H1 (cell line): ENCODE measurements around the gene CHD2. TPM values are rescaled to one million over a fixed set of nuclear protein-coding genes. Genes with fewer than 3 reads are reported as not detected.
A peak's percentile ranks its signal among the peaks of the same experiment; 100 is the strongest.

Source experiments
- CTCF ChIA-PET: fragments of 300-600 bp; sonication (Branson Sonifier 250); formaldehyde crosslinking; loops from one replicate; lab custom pipeline; 2021; ENCODE audit not compliant: partially characterized antibody; lab: Charles Lee
- POLR2A ChIA-PET: fragments of 300-600 bp; sonication (Branson Sonifier 250); formaldehyde crosslinking; loops from one replicate; lab custom pipeline; 2021; ENCODE audit warnings: inconsistent platforms; ENCODE audit not compliant: partially characterized antibody; lab: Charles Lee
- DNase-seq, 2 experiments: peaks; one replicate each; pipeline versions ENCODE4 v3.0.0 to v3.0.0-alpha.2; 2010 to 2022; ENCODE audit warnings: low spot score in 2 of 2, low read depth in 1 of 2, mixed read lengths in 1 of 2
- FAIRE-seq: peaks from 2 replicates; lab custom pipeline; 2011; peaks lifted over from hg19 to GRCh38; lab: Jason Lieb, UNC
- H2AFZ ChIP-seq: 2 replicates; pipeline ENCODE4 v1.8.1; 2012; ENCODE audit warnings: low read length, inconsistent platforms
- H2AK5ac ChIP-seq: 2 replicates; pipeline ENCODE4 v1.6.1; 2013; ENCODE audit warnings: low read depth, low read length
- H2BK120ac ChIP-seq: replicated peaks from 2 replicates; pipeline ENCODE3; 2013; ENCODE audit warnings: low read depth, low read length, inconsistent platforms
- H2BK12ac ChIP-seq: 2 replicates; pipeline ENCODE4 v1.6.1; 2013; ENCODE audit warnings: low read depth, low read length
- H2BK15ac ChIP-seq: 2 replicates; pipeline ENCODE4 v1.6.1; 2013; ENCODE audit warnings: low read length
- H2BK20ac ChIP-seq: 2 replicates; pipeline ENCODE4 v1.6.1; 2013; ENCODE audit warnings: low read length
- H2BK5ac ChIP-seq: 2 replicates; pipeline ENCODE4 v1.6.1; 2013; ENCODE audit warnings: low read depth, low read length
- H3K14ac ChIP-seq: 2 replicates; pipeline ENCODE4 v1.6.1; 2013; ENCODE audit warnings: inconsistent platforms; ENCODE audit not compliant: insufficient read length
- H3K18ac ChIP-seq: 2 replicates; pipeline ENCODE4 v1.6.1; 2013; ENCODE audit warnings: low read length; ENCODE audit errors: extremely low read depth
- H3K23ac ChIP-seq: 2 replicates; pipeline ENCODE4 v1.6.1; 2013; ENCODE audit warnings: inconsistent platforms; ENCODE audit not compliant: insufficient read length
- H3K23me2 ChIP-seq: 2 replicates; pipeline ENCODE4 v1.6.1; 2013; ENCODE audit warnings: low read depth, low read length
- H3K27ac ChIP-seq: 2 replicates; pipeline ENCODE4 v1.6.1; 2011; ENCODE audit warnings: low read depth, low read length, inconsistent platforms
- H3K27me3 ChIP-seq, 4 experiments: replicated peaks in 1 of 4; 1 replicate in 1 of 4; 2 replicates in 3 of 4; pipeline versions ENCODE4 v1.6.1 to v1.8.1; 2011 to 2013; ENCODE audit warnings: low read length in 3 of 4, mild to moderate bottlenecking in 3 of 4, inconsistent platforms in 2 of 4, mixed read lengths in 2 of 4, moderate library complexity in 1 of 4; ENCODE audit not compliant: control insufficient read depth in 3 of 4, insufficient read depth in 3 of 4; ENCODE audit errors: extremely low read depth in 1 of 4
- H3K36me3 ChIP-seq, 4 experiments: 2 replicates each; pipeline versions ENCODE4 v1.6.1 to v1.8.1; 2011 to 2013; ENCODE audit warnings: mild to moderate bottlenecking in 4 of 4, low read length in 3 of 4, moderate library complexity in 2 of 4, control low read depth in 1 of 4, inconsistent platforms in 1 of 4; ENCODE audit not compliant: insufficient read depth in 4 of 4, control insufficient read depth in 2 of 4
- H3K4ac ChIP-seq: replicated peaks from 2 replicates; pipeline ENCODE3; 2013; ENCODE audit warnings: low read length, low read depth, mixed read lengths, inconsistent platforms; ENCODE audit not compliant: insufficient read length
- H3K4me1 ChIP-seq, 4 experiments: replicated peaks in 1 of 4; 1 replicate in 1 of 4; 2 replicates in 3 of 4; pipeline versions ENCODE4 v1.6.1 to v1.8.1; 2011 to 2013; ENCODE audit warnings: low read length in 3 of 4, inconsistent platforms in 2 of 4, mixed read lengths in 1 of 4; ENCODE audit not compliant: insufficient read depth in 4 of 4, control insufficient read depth in 3 of 4
- H3K4me2 ChIP-seq, 2 experiments: 2 replicates each; pipeline versions ENCODE4 v1.6.1 to v1.8.1; 2011 to 2013; ENCODE audit warnings: low read depth in 2 of 2, low read length in 2 of 2, control low read depth in 1 of 2, inconsistent platforms in 1 of 2, mild to moderate bottlenecking in 1 of 2; ENCODE audit not compliant: insufficient read depth in 1 of 2
- H3K4me3 ChIP-seq, 4 experiments: fragments of 200-600, 300-600 bp in 1 of 4; sonication (generic), shearing (Covaris generic), sonication (Bioruptor Twin) in 1 of 4; 2 replicates each; pipeline versions ENCODE4 v1.5.1 to v1.8.1; 2011 to 2016; ENCODE audit warnings: low read length in 4 of 4, low read depth in 3 of 4, control low read depth in 2 of 4, inconsistent platforms in 2 of 4, mild to moderate bottlenecking in 2 of 4, mixed read lengths in 1 of 4, moderate library complexity in 1 of 4; ENCODE audit not compliant: insufficient read depth in 2 of 4; ENCODE audit errors: extremely low read depth in 1 of 4
- H3K56ac ChIP-seq: replicated peaks from 2 replicates; pipeline ENCODE3; 2013; ENCODE audit warnings: low read depth, mild to moderate bottlenecking, mixed read lengths, low read length, inconsistent platforms; ENCODE audit not compliant: insufficient read length
- H3K79me1 ChIP-seq: 2 replicates; pipeline ENCODE4 v1.6.1; 2013; ENCODE audit warnings: low read depth, low read length, control low read depth
- H3K79me2 ChIP-seq, 2 experiments: 2 replicates each; pipeline versions ENCODE4 v1.6.1 to v1.8.1; 2012 to 2013; ENCODE audit warnings: low read length in 2 of 2, mild to moderate bottlenecking in 2 of 2, inconsistent platforms in 1 of 2; ENCODE audit not compliant: insufficient read depth in 2 of 2, control insufficient read depth in 1 of 2
- H3K9ac ChIP-seq, 4 experiments: replicated peaks in 1 of 4; 1 replicate in 1 of 4; 2 replicates in 3 of 4; pipeline versions ENCODE4 v1.6.1 to v1.8.1; 2011 to 2013; ENCODE audit warnings: low read depth in 3 of 4, low read length in 3 of 4, control low read depth in 2 of 4, mild to moderate bottlenecking in 2 of 4, moderate library complexity in 2 of 4, inconsistent platforms in 1 of 4; ENCODE audit errors: extremely low read depth in 1 of 4
- H3K9me3 ChIP-seq, 2 experiments: 2 replicates each; pipeline versions ENCODE4 v1.6.1 to v1.8.1; 2012 to 2013; ENCODE audit warnings: mild to moderate bottlenecking in 2 of 2, moderate library complexity in 2 of 2, control low read depth in 1 of 2, inconsistent platforms in 1 of 2, low read depth in 1 of 2, low read length in 1 of 2, mixed read lengths in 1 of 2; ENCODE audit not compliant: insufficient read depth in 2 of 2
- H4K20me1 ChIP-seq, 2 experiments: replicated peaks in 1 of 2; 2 replicates each; pipeline versions ENCODE3 to v1.8.1; 2011 to 2013; ENCODE audit warnings: inconsistent platforms in 2 of 2, low read length in 2 of 2, mild to moderate bottlenecking in 1 of 2; ENCODE audit not compliant: insufficient read depth in 2 of 2, control insufficient read depth in 1 of 2
- H4K5ac ChIP-seq: 2 replicates; pipeline ENCODE4 v1.6.1; 2013; ENCODE audit warnings: low read length, low read depth, mixed read lengths, inconsistent platforms; ENCODE audit not compliant: insufficient read length
- H4K8ac ChIP-seq: 2 replicates; pipeline ENCODE4 v1.8.0; 2013; ENCODE audit warnings: mild to moderate bottlenecking, moderate library complexity, low read length, inconsistent platforms; ENCODE audit not compliant: insufficient read depth; ENCODE audit errors: extremely low read depth
- H4K91ac ChIP-seq: replicated peaks from 2 replicates; pipeline ENCODE3; 2013; ENCODE audit warnings: low read length, mixed read lengths, inconsistent platforms; ENCODE audit not compliant: insufficient read length
- BCL11A ChIP-seq, 2 experiments: IDR thresholded peaks; one replicate each; pipeline ENCODE4 v1.6.1; 2011; ENCODE audit warnings: low read depth in 2 of 2, low read length in 2 of 2, mild to moderate bottlenecking in 2 of 2
- CTBP2 ChIP-seq: IDR thresholded peaks from 2 replicates; pipeline ENCODE4 v1.7.0; 2011; ENCODE audit warnings: borderline replicate concordance, mild to moderate bottlenecking, moderate library complexity, mixed read lengths, low read length; ENCODE audit not compliant: insufficient read depth, insufficient read length
- EZH2 ChIP-seq: fragments of 200-600 bp; sonication (generic); IDR thresholded peaks from 2 replicates; pipeline ENCODE4 v1.7.1; 2012; ENCODE audit warnings: low read depth, mild to moderate bottlenecking, moderate library complexity, low read length, inconsistent platforms; ENCODE audit not compliant: severe bottlenecking
- GTF2F1 ChIP-seq: IDR thresholded peaks from 2 replicates; pipeline ENCODE4 v1.6.1; 2012; ENCODE audit warnings: low read depth, low read length, improper control_type of control experiment, borderline replicate concordance
- POLR2AphosphoS5 ChIP-seq: IDR thresholded peaks from 2 replicates; pipeline ENCODE4 v1.6.1; 2011; ENCODE audit warnings: low read depth, low read length
- RBBP5 ChIP-seq: IDR thresholded peaks from 2 replicates; pipeline ENCODE4 v1.7.1; 2012; ENCODE audit warnings: low read depth, mild to moderate bottlenecking, inconsistent platforms, low read length, moderate library complexity, borderline replicate concordance
- RFX5 ChIP-seq: IDR thresholded peaks from 2 replicates; pipeline ENCODE4 v1.6.1; 2011; ENCODE audit warnings: low read depth, low read length, improper control_type of control experiment, borderline replicate concordance
- RXRA ChIP-seq: IDR thresholded peaks from 2 replicates; pipeline ENCODE4 v1.6.1; 2011; ENCODE audit warnings: low read depth, mild to moderate bottlenecking, low read length, moderate library complexity; ENCODE audit not compliant: insufficient read depth
- SP2 ChIP-seq: IDR thresholded peaks from 2 replicates; pipeline ENCODE4 v1.6.1; 2012; ENCODE audit warnings: mild to moderate bottlenecking, low read length, inconsistent platforms
- SP4 ChIP-seq: IDR thresholded peaks from 2 replicates; pipeline ENCODE4 v1.6.1; 2012; ENCODE audit warnings: low read length, inconsistent platforms
- SRF ChIP-seq: IDR thresholded peaks from 2 replicates; pipeline ENCODE4 v1.6.1; 2011; ENCODE audit warnings: mild to moderate bottlenecking, low read depth, low read length, moderate library complexity
- TCF12 ChIP-seq: IDR thresholded peaks from 2 replicates; pipeline ENCODE4 v1.6.1; 2011; ENCODE audit warnings: low read depth, mild to moderate bottlenecking, low read length
- TEAD4 ChIP-seq: IDR thresholded peaks from 2 replicates; pipeline ENCODE4 v1.6.1; 2012; ENCODE audit warnings: low read depth, low read length, inconsistent platforms, mixed read lengths
- WGBS, 2 experiments: shearing (Covaris generic) in 1 of 2; methylation state at CpG; one replicate each; pipeline versions ENCODE4 v1.1.6 to v1.1.7; 2013 to 2015; ENCODE audit warnings: low lambda C conversion rate in 2 of 2, mixed read lengths in 2 of 2, inconsistent platforms in 1 of 2, low coverage in 1 of 2, missing lambda C conversion rate in 1 of 2; ENCODE audit not compliant: insufficient replicate concordance in 2 of 2, insufficient coverage in 1 of 2, insufficient read length in 1 of 2; ENCODE audit errors: extremely low coverage in 1 of 2, missing lambda C conversion rate in 1 of 2; 5-methylcytosine and 5-hydroxymethylcytosine counted together
- polyA plus RNA-seq, 7 experiments: library from polyadenylated mRNA; depleted of rRNA in 3 of 7; stranded (reverse) in 5 of 7; unstranded in 2 of 7; fragments of >200 nt in 5 of 7; fragments of 200-250 nt in 2 of 7; gene quantifications; 1 replicate in 5 of 7; 2 replicates in 1 of 7; 4 replicates in 1 of 7; pipeline versions ENCODE4 v1.2.1 to v1.2.3, GENCODE V29; 2011 to 2013; ENCODE audit warnings: missing spikeins in 2 of 7, mixed read lengths in 2 of 7
- total RNA-seq: library from RNA; stranded (reverse); fragmentation: NEBNext Ultra II Directional; extraction: Animal tissue kit (Norgen Biotek cat#: 25700); gene quantifications from 2 replicates; pipeline ENCODE4 v1.2.1, GENCODE V29; 2021

CHD2 gene
- total and polyA plus RNA-seq, 2 of the 8 experiments (the other 6 are each of a cell fraction or from before 2014, with no cell fraction given), result 28.8 to 70.0 TPM

DNA sequence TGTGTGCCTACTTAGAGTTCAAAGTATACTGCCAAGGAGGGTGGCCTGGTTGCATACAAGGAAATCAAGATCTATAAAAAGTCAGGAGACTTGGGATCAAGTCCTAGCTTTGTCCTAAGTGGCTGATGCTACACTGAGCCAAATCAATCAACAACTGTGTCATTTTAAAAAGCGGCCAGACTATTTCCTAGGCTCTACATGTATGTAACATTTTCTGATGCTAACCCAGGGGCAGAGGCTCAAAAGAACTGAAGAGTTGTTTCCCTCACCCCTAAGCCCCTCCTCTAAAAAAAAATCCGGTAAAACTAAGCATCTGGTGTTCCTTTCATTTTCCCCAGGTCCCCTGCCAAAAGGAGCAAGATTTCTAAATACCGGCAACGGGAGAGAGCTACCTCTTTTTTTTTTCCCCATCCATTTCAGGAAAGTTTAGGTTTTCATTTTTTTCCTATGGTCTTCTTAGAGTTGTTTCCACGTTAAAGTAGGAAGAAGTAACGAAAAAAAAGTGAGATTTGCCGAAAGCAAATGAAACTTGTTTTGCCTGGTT is 18.8 kb upstream of the CHD2 start:
- H2BK120ac ChIP-seq, result no peak overlapping the region
- H2AK5ac ChIP-seq, result no peak overlapping the region
- H4K8ac ChIP-seq, result no peak overlapping the region
- no peaks in the 10 kb centered on the region for H4K20me1 ChIP-seq
- H3K4me2 ChIP-seq, result peak overlapping the region in 1 of 2 experiments; percentile 92; a peak in 3 of 4 replicates
- peak overlapping the region; percentile 72; the same call in 1 of the 2 replicates for H2BK12ac ChIP-seq
- peaks cover 4% of the 10 kb centered on the region; the same call in 1 of the 2 replicates for H3K23me2 ChIP-seq
- H3K4me3 ChIP-seq, result peak overlapping the region in 1 of 4 experiments; percentile 51; a peak in 2 of 8 replicates
- H2AFZ ChIP-seq, result no peak overlapping the region
- no peak overlapping the region for H2BK20ac ChIP-seq
- no peak overlapping the region for H4K91ac ChIP-seq
- peaks cover 14 to 35% of the 10 kb centered on the region in 2 experiments for H3K79me2 ChIP-seq
- H2BK15ac ChIP-seq, result no peak overlapping the region
- WGBS, 2 experiments, result 74% methylated on average over 7 of the region's 7 CpGs; no CpG with 5 or more reads in 1 of the 2 experiments
- H3K14ac ChIP-seq, result no peak overlapping the region
- peaks cover 2 to 18% (median 6%) of the 10 kb centered on the region in 4 experiments; a peak in 5 of 8 replicates for H3K36me3 ChIP-seq
- peaks cover 9 to 20% (median 17%) of the 10 kb centered on the region in 4 experiments; a peak in 5 of 7 replicates for H3K4me1 ChIP-seq
- no peak overlapping the region for H3K4ac ChIP-seq
- H3K27me3 ChIP-seq, result no peaks in the 10 kb centered on the region
- no peak overlapping the region for H3K56ac ChIP-seq
- DNase-seq, result no peak
- H3K23ac ChIP-seq, result no peak overlapping the region
- no peaks in the 10 kb centered on the region for H3K79me1 ChIP-seq
- H4K5ac ChIP-seq, result no peak overlapping the region
- ChIA-PET POLR2A (interaction anchor here (0.6 to 19.4 kb wide), 16 partner anchors 8 to 98 kb away, joined by 3 to 255 read pairs (median 10); partner anchors contain the start of gene CHD2), CTCF (interaction anchor here (1.2 to 6.6 kb wide), 4 partner anchors 19 to 77 kb away, joined by 3 to 32 read pairs (median 5); partner anchors contain the start of gene CHD2)
- no peak overlapping the region for H3K18ac ChIP-seq
- no peak overlapping the region; the same call in 1 of the 2 replicates for H2BK5ac ChIP-seq
- H3K9me3 ChIP-seq, result no peaks in the 10 kb centered on the region
- H3K27ac ChIP-seq, result peak overlapping the region; percentile 80
- peak overlapping the region in 1 of 4 experiments; percentile 42; a peak in 1 of 7 replicates for H3K9ac ChIP-seq
- FAIRE-seq, result no peak
- TF ChIP-seq SRF, result no peak
- no peak for TF ChIP-seq CTBP2
- TF ChIP-seq SP2, result no peak
- TF ChIP-seq RBBP5, result no peak
- TF ChIP-seq POLR2AphosphoS5, result no peak
- no peak for TF ChIP-seq RXRA
- no peak for TF ChIP-seq GTF2F1
- no peak for TF ChIP-seq TEAD4
- no peak for TF ChIP-seq RFX5
- TF ChIP-seq TCF12, result no peak
- TF ChIP-seq BCL11A (IDR thresholded peaks at IDR 0.05; ENCODE audit: low read depth in 2 of 2, low read length in 2 of 2), result no peak
- TF ChIP-seq SP4, result no peak
- TF ChIP-seq EZH2, result no peak
